RWPE2 (cell line): ENCODE measurements around the gene LRMDA.
"Not testable (repeated sequence)": the region's sequence is repeated elsewhere in the genome, so short reads cannot be mapped to it uniquely, and the experiment has no call there.

ENCODE experiments used
- ATAC-seq: fragments of 200-7000 bp; cut with Tn5 transposase; 3 replicates; pipeline ENCODE4 v1.9.1; 2021; ENCODE audit warnings: low read depth
- DNase-seq: peaks from one replicate; pipeline ENCODE4 v3.0.0-alpha.2; 2020; ENCODE audit warnings: low spot score
- H3K27ac ChIP-seq: fragments of 450-650 bp; 2 replicates; pipeline ENCODE4 v1.5.1; 2017; ENCODE audit warnings: mild to moderate bottlenecking; ENCODE audit not compliant: poor library complexity, severe bottlenecking
- H3K27me3 ChIP-seq: fragments of 250-450 bp; sonication (Bioruptor Pico); 2 replicates; pipeline ENCODE4 v1.5.1; 2021; ENCODE audit warnings: mild to moderate bottlenecking, moderate library complexity; ENCODE audit not compliant: insufficient read depth, poor library complexity, severe bottlenecking
- H3K36me3 ChIP-seq: fragments of 250-450 bp; sonication (Bioruptor Pico); 2 replicates; pipeline ENCODE4 v1.5.1; 2020; ENCODE audit warnings: low read depth, mild to moderate bottlenecking, moderate library complexity
- H3K4me1 ChIP-seq: fragments of 250-450 bp; sonication (Bioruptor Pico); 2 replicates; pipeline ENCODE4 v1.5.1; 2021; ENCODE audit warnings: mild to moderate bottlenecking, moderate library complexity; ENCODE audit not compliant: insufficient read depth, poor library complexity, severe bottlenecking
- H3K4me3 ChIP-seq: fragments of 250-450 bp; sonication (Bioruptor Pico); 2 replicates; pipeline ENCODE4 v1.5.1; 2021; ENCODE audit warnings: mild to moderate bottlenecking, moderate library complexity; ENCODE audit not compliant: severe bottlenecking
- H3K9me3 ChIP-seq: fragments of 250-450 bp; sonication (Bioruptor Pico); 2 replicates; pipeline ENCODE4 v1.5.1; 2021; ENCODE audit warnings: mild to moderate bottlenecking, moderate library complexity; ENCODE audit not compliant: severe bottlenecking
- CTCF ChIP-seq: fragments of 450-650 bp; IDR thresholded peaks from one replicate; pipeline ENCODE4 v1.5.1; 2017; ENCODE audit warnings: mild to moderate bottlenecking, moderate library complexity; ENCODE audit not compliant: poor library complexity, severe bottlenecking

LRMDA gene

GRCh38 chr10:75511011-75511410 lies 79.6 kb downstream of the LRMDA start:
- no peaks in the 10 kb centered on the region for H3K27me3 ChIP-seq
- peaks cover 13% of the 10 kb centered on the region for H3K4me1 ChIP-seq
- no peaks in the 10 kb centered on the region for H3K9me3 ChIP-seq
- no peak overlapping the region for H3K27ac ChIP-seq
- no peak overlapping the region for H3K4me3 ChIP-seq
- H3K36me3 ChIP-seq, result no peaks in the 10 kb centered on the region
- ATAC-seq (no peak), DNase-seq (no peak)
- TF ChIP-seq CTCF, result no peak

GRCh38 chr10:75512203-75512933 lies 80.9 kb downstream of the LRMDA start:
- no peaks in the 10 kb centered on the region for H3K36me3 ChIP-seq
- no peaks in the 10 kb centered on the region for H3K9me3 ChIP-seq
- no peak for TF ChIP-seq CTCF
- DNase-seq (no peak), ATAC-seq (no peak)
- H3K4me3 ChIP-seq, result no peak overlapping the region
- H3K4me1 ChIP-seq, result peaks cover 13% of the 10 kb centered on the region
- H3K27me3 ChIP-seq, result no peaks in the 10 kb centered on the region
- H3K27ac ChIP-seq, result no peak overlapping the region

- no peak for DNase-seq
- H3K27ac ChIP-seq, result no peak overlapping the region
- no peak for ATAC-seq
- TF ChIP-seq CTCF, result no peak
- no peak overlapping the region for H3K4me3 ChIP-seq
- H3K9me3 ChIP-seq, result no peaks in the 10 kb centered on the region
- H3K36me3 ChIP-seq, result no peaks in the 10 kb centered on the region
- H3K27me3 ChIP-seq, result no peaks in the 10 kb centered on the region
- peaks cover 6% of the 10 kb centered on the region for H3K4me1 ChIP-seq
Measured at GRCh38 chr10:75513292-75513885, 82.0 kb downstream of the LRMDA start.

- H3K4me1 ChIP-seq, result no peaks in the 10 kb centered on the region
- ATAC-seq, result no peak
Measured at GRCh38 chr10:75514830-75515229, 83.4 kb downstream of the LRMDA start.

GRCh38 chr10:75516154-75516553 lies 84.7 kb downstream of the LRMDA start:
- ATAC-seq, result not testable (repeated sequence)

More at GRCh38 chr10:75514830-75515229, 83.4 kb downstream of the LRMDA start:
- Histone ChIP-seq H3K4me3 (no peak overlapping the region), H3K27ac (no peak overlapping the region), H3K9me3 (no peaks in the 10 kb centered on the region), H3K36me3 (no peaks in the 10 kb centered on the region), H3K27me3 (peaks cover 12% of the 10 kb centered on the region)
- no peak for TF ChIP-seq CTCF
- DNase-seq, result no peak

GRCh38 chr10:75519213-75519612 lies 87.8 kb downstream of the LRMDA start:
- peaks cover 12% of the 10 kb centered on the region for H3K27me3 ChIP-seq
- H3K36me3 ChIP-seq, ATAC-seq, H3K4me3 ChIP-seq, H3K9me3 ChIP-seq, DNase-seq, H3K27ac ChIP-seq, H3K4me1 ChIP-seq: not testable (repeated sequence)

More at GRCh38 chr10:75516154-75516553, 84.7 kb downstream of the LRMDA start:
- H3K4me1 ChIP-seq, H3K36me3 ChIP-seq, DNase-seq, H3K27ac ChIP-seq, H3K9me3 ChIP-seq, H3K4me3 ChIP-seq: not testable (repeated sequence)
- H3K27me3 ChIP-seq, result peaks cover 12% of the 10 kb centered on the region

- ATAC-seq, H3K36me3 ChIP-seq, DNase-seq, H3K27ac ChIP-seq, H3K4me1 ChIP-seq, H3K4me3 ChIP-seq, H3K9me3 ChIP-seq: not testable (repeated sequence)
- H3K27me3 ChIP-seq, result peaks cover 12% of the 10 kb centered on the region
Measured at GRCh38 chr10:75521194-75521829, 89.9 kb downstream of the LRMDA start.
